Smooth muscle cell of the umbilical artery (primary cell): ENCODE data around the gene VAX1. TPM values are rescaled to one million over a fixed set of nuclear protein-coding genes. Genes with fewer than 3 reads are reported as not detected.

ENCODE experiments used
- total RNA-seq: library from RNA; depleted of rRNA; stranded (reverse); fragments of >200 nt; gene quantifications from 2 replicates; pipeline ENCODE4 v1.2.3, GENCODE V29; 2014

VAX1 gene, protein sequence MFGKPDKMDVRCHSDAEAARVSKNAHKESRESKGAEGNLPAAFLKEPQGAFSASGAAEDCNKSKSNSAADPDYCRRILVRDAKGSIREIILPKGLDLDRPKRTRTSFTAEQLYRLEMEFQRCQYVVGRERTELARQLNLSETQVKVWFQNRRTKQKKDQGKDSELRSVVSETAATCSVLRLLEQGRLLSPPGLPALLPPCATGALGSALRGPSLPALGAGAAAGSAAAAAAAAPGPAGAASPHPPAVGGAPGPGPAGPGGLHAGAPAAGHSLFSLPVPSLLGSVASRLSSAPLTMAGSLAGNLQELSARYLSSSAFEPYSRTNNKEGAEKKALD
- total RNA-seq: not detected in 2 replicates

GRCh38 chr10:117137911-117138642 lies at the start of gene VAX1:
TSS of gene VAX1 (minus strand) at chr10:117138270. CDS start at chr10:117138056, 214 bp downstream.

Other genes with a start within 250 kb of the VAX1 start
- gene SHTN1, start 133.1 kb downstream of the VAX1 start, total RNA-seq: 1.5 and 2.9 TPM in 2 replicates
- not detected in 2 replicates for gene KCNK18, start 59.2 kb upstream of the VAX1 start, total RNA-seq
- gene SLC18A2, start 102.8 kb upstream of the VAX1 start, total RNA-seq: 0.05 TPM in 1 of 2 replicates, not detected in the other
- gene PDZD8, start 237.2 kb upstream of the VAX1 start, total RNA-seq: 16.0 and 26.3 TPM in 2 replicates